ENCODE measurements around the gene LYG1.

DNA sequence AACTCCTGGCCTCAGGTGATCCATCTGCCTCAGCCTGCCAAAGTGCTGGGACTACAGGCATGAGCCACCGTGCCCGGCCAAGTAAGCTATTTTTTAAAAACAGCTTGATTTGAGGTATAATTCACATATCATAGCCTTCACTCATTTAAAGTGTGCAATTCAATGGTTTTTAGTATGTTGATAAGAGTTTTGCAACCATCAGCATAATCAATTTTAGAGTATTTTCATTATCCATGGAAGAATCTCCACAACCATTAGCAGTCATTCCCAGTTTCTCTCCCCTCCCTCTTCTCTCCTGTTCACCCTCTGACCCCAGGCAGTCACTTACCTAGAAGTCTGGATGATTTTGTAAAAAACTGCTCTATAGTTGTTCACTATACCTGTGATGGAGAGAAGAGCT lies 40.8 kb downstream of the LYG1 start:
- TF ChIP-seq RBAK (tag by site-specific recombination; IDR thresholded peaks at IDR 0.05): no peak
- TF ChIP-seq, protein P1, sequence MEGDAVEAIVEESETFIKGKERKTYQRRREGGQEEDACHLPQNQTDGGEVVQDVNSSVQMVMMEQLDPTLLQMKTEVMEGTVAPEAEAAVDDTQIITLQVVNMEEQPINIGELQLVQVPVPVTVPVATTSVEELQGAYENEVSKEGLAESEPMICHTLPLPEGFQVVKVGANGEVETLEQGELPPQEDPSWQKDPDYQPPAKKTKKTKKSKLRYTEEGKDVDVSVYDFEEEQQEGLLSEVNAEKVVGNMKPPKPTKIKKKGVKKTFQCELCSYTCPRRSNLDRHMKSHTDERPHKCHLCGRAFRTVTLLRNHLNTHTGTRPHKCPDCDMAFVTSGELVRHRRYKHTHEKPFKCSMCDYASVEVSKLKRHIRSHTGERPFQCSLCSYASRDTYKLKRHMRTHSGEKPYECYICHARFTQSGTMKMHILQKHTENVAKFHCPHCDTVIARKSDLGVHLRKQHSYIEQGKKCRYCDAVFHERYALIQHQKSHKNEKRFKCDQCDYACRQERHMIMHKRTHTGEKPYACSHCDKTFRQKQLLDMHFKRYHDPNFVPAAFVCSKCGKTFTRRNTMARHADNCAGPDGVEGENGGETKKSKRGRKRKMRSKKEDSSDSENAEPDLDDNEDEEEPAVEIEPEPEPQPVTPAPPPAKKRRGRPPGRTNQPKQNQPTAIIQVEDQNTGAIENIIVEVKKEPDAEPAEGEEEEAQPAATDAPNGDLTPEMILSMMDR (tag by site-specific recombination; IDR thresholded peaks at IDR 0.05): no peak

All from HEK293 (cell line).